Activated CD8-positive, alpha-beta memory T cell treated with anti-CD3 and anti-CD28 coated beads for 36 hours (primary cell): ENCODE data around the gene C4orf50. TPM values are rescaled to one million over a fixed set of nuclear protein-coding genes. Genes with fewer than 3 reads are reported as not detected.
"Not testable (repeated sequence)": the region's sequence is repeated elsewhere in the genome, so short reads cannot be mapped to it uniquely, and the experiment has no call there.

ENCODE experiments used
- CTCF ChIA-PET: fragments of 350-600 bp; sonication (Branson Sonifier 250); formaldehyde crosslinking; loops from one replicate; lab custom pipeline; 2021; ENCODE audit warnings: antibody characterized with exemption; lab: Charles Lee
- POLR2A ChIA-PET: fragments of 350-600 bp; sonication (Branson Sonifier 250); formaldehyde crosslinking; loops from one replicate; lab custom pipeline; 2021; ENCODE audit warnings: antibody characterized with exemption; lab: Charles Lee
- total RNA-seq, 2 experiments: library from RNA; stranded (reverse); gene quantifications; one replicate each; pipeline ENCODE4 v1.2.3, GENCODE V29; 2021

The C4orf50 gene
- total RNA-seq, 2 experiments from 2014 or later, result 0.17 to 0.19 TPM

- ChIA-PET CTCF (no interaction called here), POLR2A (no interaction called here)
Measured at GRCh38 chr4:5959211-5959982, 58.8 kb downstream of the C4orf50 start.

- CTCF ChIA-PET, result no interaction called here
- POLR2A ChIA-PET, result no interaction called here
Measured at GRCh38 chr4:5958199-5958735, 60.0 kb downstream of the C4orf50 start.

GRCh38 chr4:5957076-5957475 is 61.2 kb downstream of the C4orf50 start:
- CTCF ChIA-PET, result no interaction called here
- POLR2A ChIA-PET, result no interaction called here

- ChIA-PET POLR2A (no interaction called here), CTCF (no interaction called here)
Measured at GRCh38 chr4:5956285-5957021, 61.8 kb downstream of the C4orf50 start.

GRCh38 chr4:5955856-5956255 is 62.4 kb downstream of the C4orf50 start:
- CTCF ChIA-PET, result no interaction called here
- POLR2A ChIA-PET, result no interaction called here

- POLR2A ChIA-PET, result no interaction called here
- CTCF ChIA-PET, result no interaction called here
Measured at GRCh38 chr4:5955201-5955821, 62.9 kb downstream of the C4orf50 start.

- CTCF ChIA-PET, result no interaction called here
- POLR2A ChIA-PET, result no interaction called here
Measured at GRCh38 chr4:5954056-5954760, 64.0 kb downstream of the C4orf50 start.

GRCh38 chr4:5952975-5953951 is 65.0 kb downstream of the C4orf50 start:
- ChIA-PET POLR2A (no interaction called here), CTCF (no interaction called here)

- ChIA-PET CTCF (no interaction called here), POLR2A (no interaction called here)
Measured at GRCh38 chr4:5952286-5952974, 65.8 kb downstream of the C4orf50 start.

GRCh38 chr4:5946653-5947052 is 71.6 kb downstream of the C4orf50 start:
- CTCF ChIA-PET, POLR2A ChIA-PET: not testable (repeated sequence)

- ChIA-PET POLR2A (no interaction called here), CTCF (no interaction called here)
Measured at GRCh38 chr4:5945936-5946335, 72.3 kb downstream of the C4orf50 start.

- ChIA-PET POLR2A (no interaction called here), CTCF (no interaction called here)
Measured at GRCh38 chr4:5945171-5945570, 73.1 kb downstream of the C4orf50 start.

- CTCF ChIA-PET, result no interaction called here
- POLR2A ChIA-PET, result no interaction called here
Measured at GRCh38 chr4:5943561-5943960, 74.7 kb downstream of the C4orf50 start.

- ChIA-PET POLR2A (no interaction called here), CTCF (no interaction called here)
Measured at GRCh38 chr4:5942947-5943346, 75.3 kb downstream of the C4orf50 start.

- ChIA-PET POLR2A (no interaction called here), CTCF (interaction anchor here (0.5 kb wide), 1 partner anchor 57 kb away, joined by 3 read pairs; no protein-coding TSS in a partner anchor)
Measured at GRCh38 chr4:5941601-5942000, 76.6 kb downstream of the C4orf50 start.

- POLR2A ChIA-PET, result no interaction called here
- CTCF ChIA-PET, result no interaction called here
Measured at GRCh38 chr4:5940470-5941203, 77.6 kb downstream of the C4orf50 start.
